Stimulated activated CD4-positive, alpha-beta T cell treated with anti-CD3 and anti-CD28 coated beads, Interleukin-15, amount 100 ng/mL, for 24 hours (primary cell): ENCODE results near the gene VRK1.

Source experiments
- DNase-seq: peaks from one replicate; pipeline ENCODE4 v3.0.0-alpha.2; 2020

VRK1 gene

DNA sequence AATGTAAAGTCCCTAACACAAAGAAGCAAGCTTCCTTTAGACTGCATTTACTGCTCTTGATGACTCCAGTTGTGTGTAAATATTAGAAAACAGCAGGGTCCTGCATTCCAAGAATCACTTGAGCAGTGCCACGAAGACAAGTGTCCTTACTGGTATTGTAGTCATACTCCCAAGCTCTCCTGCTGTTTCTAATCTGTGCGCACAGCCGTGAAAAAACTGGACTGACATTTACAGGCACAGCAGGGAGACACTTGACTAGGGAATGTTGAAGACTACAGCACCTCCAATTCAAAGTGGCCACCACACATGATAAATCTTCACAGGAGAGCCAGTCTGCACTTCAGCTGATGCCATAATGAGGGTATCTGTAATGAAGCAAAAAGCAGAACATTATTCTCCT, 91.4 kb downstream of the VRK1 start:
- no peak for DNase-seq

DNA sequence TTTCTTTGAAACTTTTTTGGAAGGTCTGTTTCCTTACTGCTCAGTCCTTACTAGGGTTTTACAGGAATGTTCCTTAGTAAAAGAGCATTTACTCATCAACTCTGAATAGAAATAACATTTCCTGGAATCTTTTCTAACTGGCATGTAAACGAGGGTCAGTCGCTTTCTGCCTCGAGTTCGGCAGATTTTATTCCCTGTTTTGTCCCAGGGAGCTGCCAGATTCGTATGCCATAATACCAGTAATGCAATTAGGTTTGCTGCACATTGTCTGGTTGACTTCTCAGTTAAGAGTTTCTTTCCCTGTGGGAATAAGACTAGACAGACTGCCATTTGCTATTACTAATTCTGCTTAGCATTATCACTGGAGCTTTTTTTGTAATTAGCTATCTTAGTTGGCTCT, 91.9 kb downstream of the VRK1 start:
- no peak for DNase-seq

DNA sequence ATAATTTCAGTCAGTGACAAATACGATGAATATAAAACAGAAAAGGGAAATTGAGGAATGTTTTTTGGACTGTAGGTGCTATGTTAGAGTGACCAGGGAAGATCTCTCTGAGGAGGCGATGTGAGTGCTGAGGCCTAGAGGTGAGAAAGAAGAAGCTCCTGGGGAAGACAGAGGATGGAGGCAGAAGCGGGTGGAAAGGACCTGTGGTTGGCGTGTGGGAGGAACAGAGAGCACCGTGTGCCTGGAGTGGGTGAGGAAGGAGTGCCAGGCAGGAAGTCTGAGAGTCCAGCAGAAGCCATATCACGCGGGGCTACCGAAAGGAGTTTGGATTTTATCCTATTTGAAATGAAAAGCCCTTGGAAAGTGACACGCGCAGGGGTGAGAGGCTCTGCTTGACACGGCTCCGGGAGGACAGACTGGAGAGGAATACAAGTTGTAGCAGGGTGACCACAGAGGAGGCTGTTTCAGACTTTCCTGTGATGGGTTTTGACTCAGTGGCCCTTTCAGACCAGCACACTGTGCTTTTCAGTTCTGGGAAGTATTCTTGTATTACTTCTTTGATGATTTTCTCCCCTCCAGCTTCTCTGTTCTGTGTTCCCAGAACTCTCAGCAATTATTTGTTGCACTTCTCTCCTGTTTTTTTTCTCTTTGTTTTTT, 96.9 kb downstream of the VRK1 start:
- DNase-seq, result peak; percentile 21

DNA sequence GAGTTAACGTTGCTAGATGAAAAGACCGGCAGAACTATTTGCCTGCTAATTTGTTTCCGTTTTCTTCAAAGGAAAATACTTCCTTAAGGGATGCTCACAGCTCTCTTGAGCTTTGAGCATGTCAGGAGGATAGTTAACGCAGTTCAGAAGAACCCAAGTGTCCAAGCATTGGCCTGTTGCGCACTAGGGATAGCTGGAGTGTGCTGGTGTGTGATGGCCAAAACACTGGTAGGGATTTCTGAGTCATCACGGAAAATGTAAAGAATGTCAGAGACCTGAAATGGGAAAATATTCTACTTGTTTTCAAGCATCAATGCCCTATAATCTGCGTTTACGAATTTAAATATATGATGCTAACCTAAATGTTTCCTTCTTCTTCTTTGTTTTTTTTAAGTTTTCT, 97.8 kb downstream of the VRK1 start:
- DNase-seq, result no peak

DNA sequence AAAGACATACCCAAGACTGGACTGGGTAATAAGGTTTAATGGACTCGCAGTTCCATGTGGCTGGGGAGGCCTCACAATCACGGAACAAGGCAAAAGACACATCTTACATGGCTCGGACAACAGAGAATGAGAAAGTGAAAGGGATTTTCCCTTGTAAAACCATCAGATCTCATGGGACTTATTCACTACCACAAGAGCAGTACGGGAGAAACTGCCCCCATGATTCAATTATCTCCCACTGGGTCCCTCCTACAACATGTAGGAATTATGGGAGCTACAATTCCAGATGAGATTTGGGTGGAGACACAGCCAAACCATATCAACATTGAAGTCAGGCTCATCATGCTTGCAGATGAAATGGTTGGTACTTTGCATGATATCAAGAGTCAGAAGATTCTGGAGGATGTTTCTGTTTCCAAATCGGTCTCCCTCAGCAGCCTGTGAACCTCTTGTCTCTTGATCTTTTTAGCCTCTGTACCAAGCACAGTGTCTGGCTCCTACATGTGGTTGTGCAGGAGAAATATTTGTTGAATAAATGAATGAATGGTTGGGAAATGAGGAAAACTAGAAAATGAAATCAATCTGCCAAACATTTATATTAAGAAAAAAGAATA, 98.6 kb downstream of the VRK1 start:
- DNase-seq, result no peak

DNA sequence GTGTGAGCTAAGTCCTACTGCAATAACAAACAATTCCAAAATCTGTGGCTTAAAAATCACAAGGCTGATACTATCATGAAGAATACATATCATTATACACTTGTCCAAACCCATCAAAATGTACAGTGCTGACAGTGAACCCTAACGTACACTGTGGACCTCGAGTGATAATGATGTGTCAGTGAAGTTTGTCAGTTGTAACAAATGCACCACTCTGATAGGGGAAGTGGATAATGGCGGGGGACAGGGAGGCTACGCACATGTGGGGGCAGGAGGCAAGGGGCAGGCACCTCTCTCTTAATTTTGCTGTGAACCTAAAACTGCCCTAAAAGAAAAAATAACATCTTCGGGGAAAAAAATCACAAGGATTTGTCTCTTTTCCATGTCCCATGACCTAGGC, 100.0 kb downstream of the VRK1 start:
- no peak for DNase-seq

DNA sequence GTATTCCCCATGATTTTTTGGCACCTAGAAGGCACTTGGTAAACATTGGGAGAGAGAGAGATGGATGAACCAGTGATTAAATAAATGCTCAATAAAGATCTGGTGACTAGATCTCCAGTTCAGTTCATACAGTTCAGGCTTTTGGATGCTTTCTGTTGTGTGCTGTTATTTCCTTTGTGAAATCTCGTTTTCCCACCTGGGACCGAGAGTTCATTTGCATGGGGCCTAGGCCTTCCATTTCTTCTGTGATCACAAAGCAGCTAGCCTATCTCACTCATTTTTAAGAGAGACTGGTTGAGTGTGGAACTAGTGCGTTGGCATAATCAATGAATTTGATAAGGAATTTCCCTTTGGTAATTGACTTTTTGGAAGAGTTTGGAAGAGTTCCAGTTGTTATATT, 104.0 kb downstream of the VRK1 start:
- no peak for DNase-seq

DNA sequence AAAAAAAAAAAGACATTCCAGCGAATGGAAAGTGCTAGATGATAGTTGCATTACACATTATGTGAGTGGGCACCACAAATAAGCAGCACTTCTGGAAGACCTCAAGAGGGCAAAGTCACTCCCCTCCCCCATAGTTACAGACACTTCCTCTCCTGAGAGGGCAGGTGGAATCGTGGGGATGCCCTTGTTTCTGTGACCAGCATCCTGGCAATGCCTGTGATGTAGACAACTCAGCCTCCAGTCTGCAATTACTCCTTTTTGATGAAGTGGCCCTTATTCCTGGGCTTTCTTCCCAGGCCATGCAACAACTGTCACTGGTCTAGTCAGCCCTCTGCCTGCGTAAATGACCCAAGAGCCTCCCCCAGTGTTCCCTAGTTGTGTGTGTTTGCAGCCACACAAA, 104.8 kb downstream of the VRK1 start:
- DNase-seq, result no peak

DNA sequence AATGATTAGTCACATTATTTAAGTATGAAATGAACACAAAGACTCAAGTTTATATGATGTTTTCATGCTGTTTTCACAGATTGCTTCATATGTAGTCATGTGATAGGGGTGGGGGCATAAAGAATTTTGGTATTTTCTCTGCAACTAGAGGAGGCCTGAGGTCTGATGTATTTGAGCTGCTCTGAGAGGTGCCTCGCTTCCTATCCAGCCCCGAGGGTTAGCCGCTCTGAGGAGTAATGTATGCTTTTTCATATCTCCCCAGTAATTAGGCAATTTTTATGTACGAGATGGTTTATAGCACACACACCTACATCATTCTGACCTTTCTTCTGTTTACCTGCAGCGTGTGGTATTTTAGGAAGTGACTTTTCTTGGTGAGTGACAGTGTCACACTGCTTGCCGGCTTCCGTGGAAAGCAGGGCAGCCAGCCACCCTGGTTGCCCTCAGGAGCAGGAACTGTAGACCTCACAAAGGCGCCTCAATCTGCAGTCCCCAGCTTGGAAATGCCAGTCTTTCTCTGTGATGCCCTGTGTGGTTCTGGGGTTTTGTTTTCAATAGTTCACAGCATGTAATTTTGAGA, 106.4 kb downstream of the VRK1 start:
- no peak for DNase-seq

DNA sequence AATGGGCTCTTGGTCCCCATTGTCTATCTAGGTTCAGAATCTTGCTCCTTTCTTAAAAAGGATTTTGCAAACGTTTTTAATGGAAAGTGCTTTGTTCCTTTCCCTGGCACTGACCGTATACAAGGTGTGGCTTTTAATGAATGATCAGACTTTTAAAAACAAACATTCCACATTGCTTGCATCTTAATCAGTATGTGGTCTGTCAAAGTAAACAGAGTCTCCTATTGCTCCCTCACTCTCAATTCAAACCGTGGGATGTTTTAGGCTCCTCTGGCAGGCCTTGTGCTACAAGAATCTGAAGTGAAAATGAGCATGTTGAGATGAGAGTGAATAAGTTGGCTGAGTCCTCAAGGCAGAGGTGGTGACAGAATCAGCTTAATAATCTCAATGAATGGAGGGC, 107.0 kb downstream of the VRK1 start:
- no peak for DNase-seq

DNA sequence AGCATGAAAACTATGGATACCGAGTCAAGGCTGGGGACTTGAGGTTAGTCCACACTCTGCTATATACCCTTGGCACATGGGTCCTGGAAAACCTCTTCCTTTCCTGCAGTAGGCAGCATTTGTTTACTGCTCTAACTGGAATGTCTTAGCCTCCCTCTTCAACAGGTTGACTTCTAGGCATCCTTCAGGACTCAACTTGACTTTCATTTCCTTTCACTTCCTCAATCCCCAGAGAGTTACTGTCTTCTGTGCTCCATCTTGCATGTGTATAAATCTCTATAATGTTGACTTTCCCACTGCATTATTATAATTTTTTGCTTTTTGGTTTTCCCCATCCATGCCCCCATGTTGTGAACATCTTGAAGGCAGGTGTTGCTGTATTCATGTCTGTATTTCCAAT, 107.9 kb downstream of the VRK1 start:
- no peak for DNase-seq

DNA sequence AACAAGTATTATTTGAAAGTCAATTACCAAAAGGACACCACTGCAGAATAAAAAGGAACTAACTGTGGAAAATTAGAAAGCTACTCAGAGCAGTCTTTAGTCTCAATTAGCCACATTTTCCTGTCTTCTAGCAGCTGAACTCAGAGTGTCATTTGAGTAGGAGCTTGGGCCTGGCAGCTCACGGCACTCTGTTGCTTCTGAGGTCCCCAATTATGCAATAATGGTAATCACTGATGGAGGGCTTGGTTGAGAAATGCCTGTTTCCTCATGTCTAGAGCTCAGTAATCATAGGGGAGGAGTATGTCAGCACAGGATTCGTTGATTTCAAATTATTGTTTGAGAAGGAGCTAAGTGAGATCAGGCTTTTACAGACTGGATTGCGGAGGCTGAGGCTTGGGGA, 108.6 kb downstream of the VRK1 start:
- DNase-seq, result no peak

DNA sequence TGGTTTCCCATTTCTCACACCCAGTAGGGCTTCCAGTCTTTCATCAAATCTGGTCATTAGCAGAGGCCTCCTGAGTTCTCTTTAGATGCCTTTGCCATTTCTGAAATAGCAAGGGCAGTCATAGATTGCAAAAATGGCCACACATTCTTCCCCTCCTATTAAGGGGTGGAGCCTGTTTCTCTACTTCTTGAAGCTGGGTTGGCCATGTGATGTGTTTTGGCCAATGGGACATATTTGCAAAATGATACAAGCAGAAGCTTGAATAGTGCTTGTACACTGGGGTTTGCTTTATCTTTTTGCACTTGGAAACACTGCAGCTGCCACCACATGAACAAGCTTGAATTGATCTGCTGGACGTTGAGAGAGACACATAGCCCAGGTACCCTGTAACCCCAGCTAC, 109.3 kb downstream of the VRK1 start:
- DNase-seq, result no peak

DNA sequence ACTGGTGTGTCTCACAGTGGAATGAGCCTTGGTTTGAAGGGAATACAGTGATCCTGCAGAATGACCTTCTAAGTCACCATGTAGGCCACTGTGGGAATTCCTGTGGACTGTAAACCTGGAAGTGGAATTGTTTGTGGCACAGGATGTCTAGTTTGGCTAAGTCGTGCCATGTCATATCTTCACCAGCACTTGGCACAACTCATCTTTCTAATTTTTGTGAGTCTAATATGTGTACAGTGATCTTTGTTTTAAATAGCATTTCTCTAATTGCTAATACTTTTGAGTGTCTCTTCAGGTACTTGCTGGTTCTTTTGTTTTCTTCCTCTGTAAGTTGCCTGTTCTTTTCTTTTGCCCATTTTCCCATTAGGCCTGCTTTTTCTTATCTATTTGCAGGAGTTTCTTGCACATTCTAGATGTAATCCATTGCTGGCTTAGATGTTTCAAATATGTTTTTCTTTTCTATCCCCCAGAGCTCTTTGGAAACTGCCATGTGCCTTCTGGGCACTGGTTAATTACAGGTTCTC, 112.7 kb downstream of the VRK1 start:
- no peak for DNase-seq

DNA sequence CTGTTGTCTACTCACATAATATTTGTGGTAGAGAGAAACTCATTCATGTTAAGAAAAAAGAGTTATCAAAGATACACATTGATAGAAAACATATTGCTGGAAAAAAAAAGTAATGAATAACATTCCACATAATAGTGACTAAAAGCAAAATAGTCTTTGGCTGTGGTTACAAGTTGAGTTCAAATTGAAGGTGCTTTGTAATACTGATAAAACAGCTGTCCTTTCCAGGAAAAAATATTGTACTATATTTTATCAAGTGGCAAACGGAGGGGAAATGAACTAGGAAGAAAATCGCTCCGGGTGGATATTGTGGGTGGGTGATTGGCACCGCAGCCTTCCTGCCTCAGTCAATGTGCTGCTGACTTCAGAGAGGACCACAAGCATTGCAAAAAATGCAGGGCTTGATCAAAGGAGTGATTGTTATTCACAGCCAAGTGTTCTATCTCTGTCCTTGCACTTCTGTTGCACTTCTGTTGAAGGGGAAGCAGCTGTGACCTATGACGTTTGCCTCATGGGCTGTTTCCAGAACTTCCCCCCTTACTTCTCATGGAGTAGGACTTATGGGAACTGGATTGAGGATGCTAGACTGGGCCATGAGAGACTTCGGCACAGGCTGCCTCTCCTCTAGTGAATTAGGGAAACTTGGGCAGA, 114.4 kb downstream of the VRK1 start:
- no peak for DNase-seq

DNA sequence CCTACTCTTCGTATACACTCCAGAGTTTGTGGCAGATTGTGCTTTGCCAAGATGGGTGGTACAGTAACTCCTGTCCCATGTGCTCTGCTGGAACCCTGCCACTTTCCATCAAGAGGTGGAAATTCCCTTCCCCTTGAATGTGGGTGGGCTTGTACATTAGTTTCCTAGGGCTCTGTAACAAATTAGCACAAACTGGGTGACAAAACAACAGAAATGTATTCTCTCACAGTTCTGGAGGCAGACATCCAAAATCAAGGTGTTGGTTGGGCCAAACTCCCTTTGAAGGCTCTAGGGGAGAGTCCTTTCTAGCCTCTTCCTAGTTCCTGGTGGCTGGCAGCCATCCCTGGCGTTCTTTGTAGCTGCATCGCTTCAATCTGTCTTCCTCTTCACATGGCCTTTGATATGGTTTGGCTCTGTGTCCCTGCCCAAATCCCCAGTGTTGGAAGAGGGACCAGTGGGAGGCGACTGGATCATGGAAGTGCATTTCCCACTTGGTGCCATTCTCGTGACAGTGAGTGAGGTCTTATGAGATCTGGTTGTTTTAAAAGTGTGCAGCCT, 117.5 kb downstream of the VRK1 start:
- no peak for DNase-seq

DNA sequence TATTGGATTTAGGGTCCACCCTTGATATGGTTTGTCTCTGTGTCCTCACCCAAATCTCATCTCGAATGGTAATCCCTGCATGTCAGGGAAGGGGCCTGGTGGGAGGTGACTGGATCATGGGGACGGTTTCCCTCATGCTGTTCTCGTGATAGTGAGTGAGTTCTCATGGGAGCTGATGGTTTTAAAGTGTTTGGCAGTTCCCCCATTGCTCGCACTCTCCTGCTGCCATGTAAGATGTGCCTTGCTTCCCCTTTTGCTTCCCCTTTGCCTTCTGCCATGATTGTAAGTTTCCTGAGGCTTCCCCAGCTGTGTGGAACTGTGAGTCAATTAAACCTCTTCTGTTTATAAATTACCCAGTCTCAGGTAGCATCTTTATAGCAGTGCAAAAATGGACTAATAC, 118.3 kb downstream of the VRK1 start:
- DNase-seq, result no peak

DNA sequence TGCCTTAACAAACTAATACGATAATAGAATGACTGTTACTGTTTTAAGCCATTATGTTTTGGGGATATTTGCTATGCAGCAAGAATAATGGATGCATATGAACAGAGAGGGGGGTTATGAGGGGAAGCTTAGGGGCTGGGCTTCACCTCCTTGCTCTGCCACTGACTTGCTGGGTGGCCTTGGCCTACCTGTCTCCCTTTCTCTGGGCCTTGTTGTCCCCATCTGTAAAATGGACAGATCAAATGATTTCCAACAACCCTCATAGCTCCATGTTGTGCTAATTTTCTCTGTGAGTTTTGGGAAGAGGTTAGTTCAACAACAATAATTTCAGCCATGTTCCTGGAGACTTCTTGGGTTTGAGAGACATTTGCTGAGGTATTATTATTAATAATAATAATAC, 119.6 kb downstream of the VRK1 start:
- no peak for DNase-seq

DNA sequence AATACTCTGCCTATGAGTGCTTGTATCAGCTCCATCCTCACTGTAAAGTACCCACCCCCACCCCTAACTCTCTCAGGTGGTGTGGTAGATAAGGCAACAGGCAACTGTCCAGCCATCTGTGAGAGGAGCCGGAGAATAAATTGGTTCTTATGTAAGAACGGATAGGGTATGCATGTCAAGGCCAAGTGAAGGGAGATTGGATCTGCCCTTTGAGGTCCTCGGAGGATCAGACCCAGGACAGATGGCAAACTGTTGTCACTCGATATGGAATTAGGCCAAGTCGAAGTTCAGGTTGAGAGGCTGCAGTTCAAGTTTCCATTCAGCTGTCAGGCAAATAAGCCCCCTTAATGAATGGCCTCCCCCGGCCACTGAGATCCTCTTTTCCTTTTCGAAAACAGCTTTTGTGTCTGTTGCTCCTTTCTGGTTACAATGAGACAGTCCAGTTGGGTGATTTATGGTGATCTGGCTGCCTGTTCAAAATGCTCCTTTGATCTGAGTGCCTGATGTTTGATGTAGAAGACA, 120.3 kb downstream of the VRK1 start:
- no peak for DNase-seq

DNA sequence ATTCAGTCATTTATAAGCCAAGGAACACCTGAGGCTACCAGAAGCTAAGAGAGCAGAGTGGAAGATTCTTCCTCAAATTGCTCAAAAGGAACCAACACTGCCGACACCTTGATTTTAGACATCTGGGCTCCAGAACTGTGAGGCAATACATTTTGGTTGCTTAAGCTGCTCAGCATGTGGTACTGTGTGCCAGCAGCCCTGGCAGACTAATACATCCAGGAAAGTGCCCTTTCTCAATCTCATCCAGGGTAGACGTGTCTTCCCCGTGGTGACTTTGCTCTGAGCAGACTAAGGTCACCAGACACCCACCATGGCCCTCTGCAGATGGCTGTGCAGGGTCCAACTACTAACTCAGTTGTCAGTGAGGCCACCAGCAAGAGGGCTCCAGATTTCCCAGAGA, 122.8 kb downstream of the VRK1 start:
- no peak for DNase-seq

DNA sequence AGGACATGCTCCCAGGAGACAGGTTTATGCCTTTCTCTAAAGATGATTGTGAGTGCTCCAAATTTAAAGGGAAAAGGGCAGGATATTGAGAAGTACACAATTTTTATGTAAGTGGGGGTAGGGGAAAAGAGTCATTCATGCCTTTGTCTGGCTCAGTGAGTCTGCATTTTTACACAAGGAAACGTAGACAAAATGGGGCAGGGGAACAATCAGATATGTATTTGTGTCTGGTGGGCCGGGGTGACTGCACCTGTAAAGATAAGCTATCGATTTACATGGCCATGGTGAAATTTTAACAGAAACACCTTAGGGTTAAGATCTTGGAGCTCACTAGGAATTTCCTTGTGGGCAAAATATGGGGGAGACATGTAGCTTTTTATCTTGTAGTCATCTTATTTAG, 123.6 kb downstream of the VRK1 start:
- DNase-seq, result no peak

DNA sequence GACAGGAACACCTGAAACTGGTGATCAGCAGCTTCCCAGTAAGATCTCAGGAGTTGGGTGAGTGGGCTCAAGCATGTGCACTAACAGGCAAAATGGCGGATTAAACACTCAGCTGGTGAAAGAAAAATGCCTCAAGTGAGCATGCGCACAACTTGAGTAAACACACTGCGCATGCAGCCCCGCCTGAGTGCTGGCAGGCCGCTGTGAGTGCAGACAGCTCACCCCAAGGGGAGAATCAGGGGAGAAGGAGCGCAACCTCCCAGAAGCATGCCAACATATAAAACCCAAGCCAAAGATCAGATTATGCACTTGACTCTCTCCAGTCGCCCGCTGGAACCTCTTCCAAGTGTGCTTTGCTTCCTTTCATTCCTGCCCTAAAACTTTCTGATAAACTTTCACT, 125.8 kb downstream of the VRK1 start:
- DNase-seq, result no peak

DNA sequence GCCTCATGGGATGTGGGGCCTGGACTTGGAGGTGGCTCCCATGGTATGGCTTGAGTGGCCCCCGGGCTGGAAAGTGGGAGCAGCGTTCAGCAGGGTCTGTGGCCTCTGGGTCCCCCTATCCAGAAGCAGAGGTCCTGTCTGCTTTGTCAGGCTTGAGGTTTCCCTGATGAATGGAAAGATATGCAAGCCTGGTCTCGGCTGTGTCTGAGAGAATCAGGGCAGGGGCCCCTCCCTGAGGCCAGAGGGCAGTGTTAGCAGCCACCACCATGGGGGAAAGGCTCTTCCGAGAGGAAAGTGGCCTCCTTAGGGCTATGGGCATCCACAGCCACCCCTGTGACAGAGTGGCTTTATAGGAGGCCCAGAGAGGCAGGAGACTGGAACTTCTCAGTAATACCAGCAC, 128.2 kb downstream of the VRK1 start:
- no peak for DNase-seq

DNA sequence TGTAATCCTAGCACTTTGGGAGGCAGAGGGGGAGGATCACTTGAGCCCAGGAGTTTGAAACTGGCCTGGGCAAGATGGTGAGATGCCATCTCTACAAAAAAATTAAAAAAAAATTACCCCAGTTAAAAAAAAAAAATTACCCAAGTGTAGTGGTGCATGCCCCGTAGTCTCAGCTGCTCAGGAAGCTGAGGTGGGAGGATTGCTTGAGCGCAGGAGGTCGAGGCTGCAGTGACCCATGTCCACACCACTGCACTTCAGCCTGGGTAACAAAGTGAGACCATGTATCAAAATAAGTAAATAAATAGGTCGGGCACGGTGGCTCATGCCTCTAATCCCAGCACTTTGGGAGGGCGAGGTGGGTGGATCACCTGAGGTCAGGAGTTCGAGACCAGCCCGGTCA, 128.8 kb downstream of the VRK1 start:
- no peak for DNase-seq
